HG03064 (cell line): ENCODE measurements around the gene DMGDH.

ENCODE experiments used
- ATAC-seq: cut with Tn5 transposase; IDR thresholded peaks from one replicate; pipeline ENCODE4 v1.9.1; 2021; ENCODE audit warnings: low read depth; ENCODE audit not compliant: unreplicated experiment

The DMGDH gene

DNA sequence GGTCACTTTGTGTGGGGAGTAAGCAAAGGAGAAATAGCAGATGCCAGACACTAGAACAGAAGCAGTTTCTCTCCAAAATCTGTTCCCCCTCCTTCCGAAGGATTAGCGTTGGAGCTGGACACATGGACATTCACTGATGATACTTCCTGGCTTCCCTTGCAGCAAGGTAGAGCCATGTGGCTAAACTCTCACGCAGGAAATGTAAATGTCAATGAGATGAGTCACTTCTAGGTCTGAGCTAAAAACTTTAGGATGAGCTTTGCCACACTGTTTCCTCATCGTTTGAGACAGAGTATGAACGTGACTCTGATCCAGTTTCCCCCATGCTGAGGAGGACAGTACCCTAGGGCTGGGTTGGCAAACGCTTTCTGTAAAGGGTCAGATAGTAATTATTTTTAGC lies 5.2 kb upstream of the DMGDH start:
- ATAC-seq: no peak

DNA sequence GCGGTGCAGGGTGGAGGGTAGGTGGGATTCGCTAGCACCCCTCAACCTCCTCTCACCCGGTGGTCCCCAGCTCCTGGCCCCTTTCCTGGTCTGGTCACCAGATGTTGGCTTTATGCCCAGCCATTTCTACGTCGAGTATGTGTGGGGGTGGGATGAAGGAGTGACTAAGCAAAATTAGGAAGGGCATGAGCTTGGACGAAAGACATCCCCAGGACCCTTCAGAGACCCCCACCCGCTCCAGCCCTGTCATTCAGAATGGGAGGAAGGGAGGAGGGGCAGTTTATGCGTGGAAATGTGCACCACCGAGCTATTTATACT lies 835 bp upstream of the DMGDH start:
- ATAC-seq: no peak

DNA sequence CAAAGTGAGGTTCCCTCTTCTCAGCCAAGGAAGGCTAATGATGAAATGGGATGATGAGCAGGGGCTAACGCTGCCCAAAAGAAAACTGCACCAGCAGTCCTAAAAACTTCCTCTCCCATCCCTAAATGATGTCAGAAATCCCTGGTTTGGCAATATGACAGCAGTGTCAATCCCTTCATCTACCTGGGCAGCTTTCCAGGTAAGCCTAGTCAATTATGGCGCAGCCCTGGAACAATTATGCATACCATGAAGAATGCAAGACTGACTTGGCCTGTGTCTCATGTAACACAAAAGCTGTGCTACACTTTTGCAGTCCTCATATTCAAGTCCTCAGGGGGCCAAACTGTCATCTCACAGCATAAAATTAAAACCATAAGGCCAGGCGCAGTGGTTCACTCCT lies 7.0 kb downstream of the DMGDH start:
- no peak for ATAC-seq

DNA sequence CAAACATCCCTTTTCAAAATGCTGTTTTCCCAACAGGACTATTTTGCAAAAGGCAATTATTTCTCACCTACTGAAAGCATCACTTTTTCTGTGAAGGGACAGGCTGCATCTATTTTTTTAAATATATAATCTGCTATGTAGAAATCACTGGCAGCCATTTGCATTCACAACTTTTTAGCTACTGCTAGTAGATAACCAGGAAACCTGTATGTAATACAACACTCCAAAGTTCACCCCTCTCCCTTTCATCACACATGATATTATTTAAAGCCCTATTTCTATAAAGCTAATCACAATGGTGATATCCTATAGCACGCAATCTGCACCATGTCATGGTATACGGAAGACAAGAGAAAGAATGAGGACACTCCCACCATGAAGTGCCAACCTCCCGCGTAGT lies 9.8 kb downstream of the DMGDH start:
- ATAC-seq: no peak

DNA sequence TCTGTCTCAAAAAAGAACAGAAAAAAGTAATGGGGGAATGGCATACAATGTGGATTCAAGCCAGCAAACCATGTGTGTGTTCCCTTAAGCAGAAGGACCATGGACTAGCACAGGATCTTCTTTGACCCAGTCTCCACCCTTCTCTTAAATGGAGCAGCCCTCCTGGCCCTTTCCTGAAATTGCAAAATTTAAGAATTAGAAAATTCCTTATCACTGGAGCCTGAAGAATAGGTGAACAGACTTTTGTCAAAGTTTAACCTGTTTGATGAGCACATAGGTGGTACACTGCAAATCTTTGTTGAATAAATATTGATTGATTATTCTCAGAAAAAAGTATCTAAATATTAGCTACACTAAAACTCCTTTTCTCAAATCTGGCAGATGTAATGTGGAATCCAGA lies 12.6 kb downstream of the DMGDH start:
- ATAC-seq: no peak

DNA sequence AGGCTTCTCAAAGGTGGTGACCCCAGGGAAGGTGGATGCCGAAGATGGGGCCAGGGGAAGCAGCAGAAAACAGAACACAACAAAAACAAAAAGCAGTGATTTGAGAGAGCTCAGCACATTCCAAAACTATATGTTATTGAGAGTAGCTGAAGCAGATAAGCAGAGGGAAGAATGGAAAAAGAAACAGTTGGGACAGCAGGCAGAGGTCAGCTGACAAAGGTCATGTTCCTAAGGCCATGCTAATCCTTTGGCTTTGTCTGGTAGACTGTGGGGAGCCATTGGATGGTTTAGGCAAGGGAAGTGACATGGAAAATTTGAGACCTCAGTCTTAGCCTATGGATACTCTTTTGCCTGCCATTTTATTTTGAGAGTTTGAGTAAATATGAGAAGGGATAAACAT lies 14.5 kb downstream of the DMGDH start:
- ATAC-seq: no peak

DNA sequence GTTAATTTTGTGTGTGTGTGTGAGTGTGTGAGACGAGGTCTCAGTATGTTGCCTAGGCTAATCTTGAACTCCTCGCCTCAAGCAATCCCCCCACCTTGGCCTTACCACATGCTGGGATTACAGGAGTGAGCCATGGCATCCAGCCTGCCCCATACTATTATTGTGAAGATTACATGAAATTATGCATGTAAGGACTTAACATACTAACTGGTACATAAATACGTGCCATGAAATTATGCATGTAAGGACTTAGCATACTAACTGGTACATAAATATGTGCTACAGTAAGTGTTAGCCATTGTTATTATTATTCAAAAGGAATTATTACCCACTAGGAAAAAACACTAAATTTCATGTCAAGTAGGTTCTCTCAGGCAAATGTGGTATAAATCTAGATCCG lies 16.2 kb downstream of the DMGDH start:
- ATAC-seq: no peak

DNA sequence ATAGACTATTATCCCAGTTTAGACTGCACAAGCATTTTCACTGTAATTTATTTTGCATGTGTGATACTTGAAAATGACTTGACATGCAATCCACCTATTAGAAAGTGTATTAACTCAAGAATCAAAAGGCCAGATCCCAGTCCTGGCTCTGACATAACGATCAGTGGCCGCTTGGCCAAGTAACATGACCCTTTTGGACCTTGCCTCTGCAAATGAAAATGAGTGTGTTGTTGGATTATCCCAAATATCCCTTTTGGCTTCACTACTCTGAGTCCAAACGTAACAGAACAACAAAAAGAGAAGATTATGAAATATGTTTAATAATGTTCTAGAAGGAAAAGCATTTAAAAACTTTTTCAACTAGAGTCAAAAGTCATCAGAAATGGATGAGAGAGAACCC lies 19.0 kb downstream of the DMGDH start:
- ATAC-seq: no peak

DNA sequence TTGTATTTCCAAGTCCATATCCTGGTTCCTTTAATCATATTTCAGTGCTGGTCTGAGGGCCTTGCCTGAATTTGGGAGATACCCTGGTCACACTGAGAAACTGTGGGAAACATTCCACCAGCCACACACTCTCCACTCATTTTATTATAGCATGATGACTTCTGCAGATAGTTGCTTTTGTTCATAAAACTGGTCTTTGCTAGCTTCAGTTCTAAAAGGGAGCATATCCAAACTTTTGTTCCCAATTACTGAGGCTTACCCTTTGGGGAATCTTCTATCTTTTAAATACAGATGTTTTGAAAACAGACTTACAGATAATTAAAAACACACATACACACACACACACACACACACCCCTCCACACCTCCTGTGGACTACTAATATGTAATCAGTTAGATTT lies 21.0 kb downstream of the DMGDH start:
- ATAC-seq: no peak

DNA sequence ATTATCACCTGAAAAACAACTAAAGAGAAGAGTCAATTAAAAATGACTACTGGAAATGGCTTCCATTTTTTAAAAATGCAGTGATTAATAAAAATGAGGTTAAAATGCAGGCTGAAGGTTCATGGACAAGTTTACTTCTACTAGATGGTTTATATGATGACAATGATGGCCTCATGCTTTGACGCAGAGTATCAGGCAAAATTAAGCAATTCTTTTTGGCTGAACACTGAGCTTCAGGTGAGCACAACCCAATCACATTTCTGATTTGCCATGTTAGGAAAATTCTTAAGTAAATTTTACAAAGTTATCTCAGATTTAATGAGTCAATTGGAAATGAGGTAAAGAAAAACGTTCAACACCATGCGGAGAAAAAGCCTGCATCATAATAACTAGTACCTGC lies 22.3 kb downstream of the DMGDH start:
- no peak for ATAC-seq

DNA sequence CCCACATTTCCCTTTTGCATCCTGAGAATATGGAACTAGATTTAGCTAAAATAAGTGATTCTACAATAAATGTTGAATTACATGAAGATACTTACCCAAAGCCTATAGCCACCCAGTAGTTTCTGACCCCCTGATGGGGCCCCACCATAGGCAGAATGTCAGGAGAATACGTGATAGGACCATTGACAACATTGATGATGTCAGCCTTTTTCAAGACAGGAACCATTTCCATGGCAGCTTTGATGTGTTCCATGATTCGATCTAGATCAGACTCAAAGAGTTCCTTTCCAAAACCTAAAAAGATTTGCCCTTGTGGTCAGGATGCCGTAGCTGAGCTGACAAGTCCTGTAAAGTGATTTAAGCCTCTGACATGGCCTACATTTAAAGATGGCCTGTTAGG lies 27.3 kb downstream of the DMGDH start:
- no peak for ATAC-seq

DNA sequence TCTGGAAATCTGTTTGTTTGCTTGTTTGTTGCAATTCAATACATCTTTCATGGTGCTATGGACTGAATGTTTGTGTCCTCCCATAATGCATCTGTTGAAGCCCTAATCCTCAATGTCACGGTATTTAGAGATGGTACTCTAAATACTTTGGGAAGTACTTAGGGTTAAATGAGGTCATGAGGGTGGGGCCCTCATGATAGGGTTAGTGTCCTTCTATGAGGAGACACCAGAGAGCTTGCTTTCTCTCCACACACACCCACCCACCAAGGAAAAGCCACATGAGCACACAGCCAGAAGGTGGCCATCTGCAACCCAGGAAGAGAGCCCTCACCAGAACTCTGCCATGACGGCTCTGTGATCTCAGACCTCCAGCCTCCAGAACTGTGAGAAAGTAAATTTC lies 32.7 kb downstream of the DMGDH start:
- no peak for ATAC-seq

DNA sequence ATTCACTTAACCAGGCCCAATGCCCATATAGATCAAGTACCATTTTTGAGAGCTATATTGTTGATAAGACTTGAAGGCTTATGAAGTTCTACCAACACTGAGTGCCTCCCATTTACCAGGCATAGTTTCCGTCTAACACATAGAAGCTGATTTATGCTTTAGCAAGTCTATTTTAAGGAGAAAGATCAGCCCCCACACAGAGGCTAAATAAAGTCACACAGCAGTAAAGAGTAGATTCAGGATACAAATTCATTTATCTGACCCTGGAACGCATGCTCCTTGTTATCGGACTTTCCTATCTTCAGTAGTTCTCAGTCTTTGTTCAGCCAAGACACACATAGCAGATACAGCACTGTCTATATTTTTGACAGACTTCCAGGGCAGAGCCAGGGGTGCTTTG lies 34.2 kb downstream of the DMGDH start:
- ATAC-seq: no peak

DNA sequence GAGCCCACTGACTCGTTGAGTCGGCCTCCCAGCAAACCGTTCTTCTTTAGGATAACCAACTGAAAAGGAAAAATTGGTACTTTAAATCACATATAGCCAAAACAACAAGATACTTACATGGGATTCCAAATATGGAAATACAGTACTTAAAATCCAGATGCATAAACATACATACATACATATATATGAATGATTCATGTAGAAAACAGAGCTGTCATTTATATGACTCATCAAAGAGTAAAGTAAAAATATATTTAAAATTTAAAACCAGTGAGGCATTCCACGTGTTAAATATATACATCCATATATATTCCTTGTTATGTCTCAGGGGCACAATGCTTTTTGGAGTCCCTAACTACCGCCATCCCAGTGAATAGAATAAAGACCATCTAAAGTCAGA lies 36.7 kb downstream of the DMGDH start:
- no peak for ATAC-seq

DNA sequence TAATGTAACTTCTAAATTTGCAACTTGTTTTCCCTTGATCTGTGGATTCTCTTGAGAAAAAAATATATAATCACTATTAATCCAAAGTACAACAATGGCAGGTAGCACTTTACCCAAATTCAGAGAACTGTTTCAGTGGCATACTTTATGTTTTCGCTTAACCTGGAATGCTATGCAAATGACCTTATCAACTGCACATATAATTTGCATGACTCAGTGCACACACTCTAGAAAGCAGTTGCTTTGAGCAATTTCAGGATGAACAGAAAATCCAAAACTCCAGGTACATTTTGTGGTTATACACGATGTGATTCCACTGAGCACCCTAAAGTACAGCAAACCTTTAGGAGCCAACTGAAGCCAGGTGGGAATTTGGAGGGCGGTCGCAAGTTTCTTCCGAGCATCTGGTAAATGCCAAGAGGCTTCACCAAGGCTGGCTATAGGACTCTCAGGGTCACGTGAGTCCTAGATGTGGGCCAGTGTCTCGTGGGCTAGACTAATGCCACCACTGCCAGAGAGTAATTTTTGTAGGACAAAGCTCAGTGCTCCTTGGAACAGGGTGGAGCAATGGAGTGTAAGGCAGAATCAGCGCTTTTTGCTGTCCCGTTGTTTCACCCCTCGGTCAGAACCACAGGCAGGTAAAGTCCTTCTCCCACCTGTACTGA lies 37.3 kb downstream of the DMGDH start:
- ATAC-seq: no peak

DNA sequence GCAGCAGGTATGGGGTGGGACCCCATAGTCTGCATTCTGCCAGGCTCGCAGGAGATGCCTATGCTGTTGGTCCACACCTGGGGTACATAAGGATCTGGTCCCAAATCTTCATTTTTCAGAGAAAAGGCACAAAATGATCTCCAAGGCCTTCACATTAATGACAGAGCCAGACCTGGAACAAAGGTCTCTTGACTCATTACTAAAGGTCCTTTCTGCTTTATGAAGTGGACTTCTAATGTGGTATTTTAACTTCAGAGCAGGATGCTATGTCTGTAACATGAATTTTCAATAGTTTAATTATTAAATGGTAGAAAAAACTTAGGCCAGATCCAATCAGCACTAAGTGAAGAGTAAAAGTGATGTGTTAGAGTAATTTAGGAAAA lies 38.0 kb downstream of the DMGDH start:
- no peak for ATAC-seq

DNA sequence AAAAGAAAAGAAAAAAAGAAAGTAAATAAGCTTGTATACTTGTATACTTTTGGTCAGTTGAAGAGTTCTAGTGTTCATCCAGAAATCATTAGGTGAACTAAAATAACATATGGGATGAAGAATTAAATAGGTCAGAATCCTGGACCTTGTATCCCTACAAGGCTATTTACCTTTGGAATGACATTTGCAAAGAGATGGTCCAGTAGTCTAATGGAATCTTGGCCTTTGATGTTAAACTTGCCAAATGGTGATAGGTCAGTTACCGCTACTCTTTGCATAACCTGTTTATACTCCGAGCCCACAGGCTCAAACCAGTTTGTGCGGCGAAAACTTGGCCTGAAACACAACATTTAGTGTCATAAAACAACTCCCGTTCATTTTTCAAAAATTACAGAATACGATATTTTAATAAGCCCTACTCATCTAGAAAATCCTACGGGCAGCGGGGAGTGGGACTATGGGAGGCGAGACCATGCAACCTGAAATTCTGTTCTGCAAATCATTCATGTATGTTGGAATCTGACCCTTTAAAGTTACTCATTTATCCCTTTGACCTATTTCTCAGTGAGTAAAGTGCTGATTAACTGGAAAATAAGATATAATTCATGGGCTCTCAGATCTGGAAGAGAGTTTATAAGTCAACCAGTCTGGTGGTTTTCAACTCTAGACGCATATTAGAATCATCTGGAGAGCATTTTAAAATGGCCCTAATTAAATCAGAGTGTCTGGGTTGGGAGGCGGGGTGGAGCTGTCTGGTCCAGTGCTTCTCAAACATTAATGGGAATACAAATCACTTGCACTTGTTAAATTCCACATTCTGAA lies 38.6 kb downstream of the DMGDH start:
- no peak for ATAC-seq

DNA sequence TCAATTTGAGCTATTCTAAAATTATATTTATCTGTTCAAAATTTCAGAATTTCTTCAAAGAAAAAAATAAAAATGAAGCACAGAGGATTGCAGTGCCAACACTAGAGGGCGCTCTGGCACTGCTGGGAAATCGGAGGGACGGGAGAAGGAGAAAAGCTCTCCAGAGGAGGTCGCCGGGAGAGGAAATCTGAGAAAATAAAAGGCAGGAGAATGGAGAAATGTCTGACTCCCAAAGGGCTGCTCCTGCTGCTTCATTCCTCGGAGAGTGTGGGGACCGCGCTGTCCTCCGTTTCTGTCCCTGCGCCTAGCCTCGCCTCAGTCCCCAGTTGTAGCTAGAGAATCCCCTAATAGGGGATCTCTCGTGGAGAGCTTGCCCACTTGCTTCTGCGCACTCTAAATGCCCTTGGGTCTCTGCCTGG lies 44.4 kb downstream of the DMGDH start:
- ATAC-seq: no peak

DNA sequence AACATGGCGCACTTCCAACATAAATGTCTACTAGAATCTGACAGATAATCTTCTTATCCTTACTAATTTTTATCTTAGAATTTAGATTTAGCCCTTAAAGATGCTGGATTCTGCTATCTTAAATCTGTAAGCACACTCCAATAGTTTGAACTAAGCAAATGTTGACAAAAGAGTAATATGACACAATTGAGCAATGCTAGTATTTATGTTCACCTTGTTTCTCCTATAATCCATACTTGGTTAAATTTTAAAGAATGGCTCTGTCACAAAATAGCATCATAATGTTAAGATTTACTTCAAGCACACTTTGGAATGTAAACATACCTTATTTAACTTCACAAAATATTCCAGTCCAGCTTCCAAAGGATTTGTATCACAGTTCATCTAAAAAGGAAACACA lies 45.5 kb downstream of the DMGDH start:
- ATAC-seq: no peak

DNA sequence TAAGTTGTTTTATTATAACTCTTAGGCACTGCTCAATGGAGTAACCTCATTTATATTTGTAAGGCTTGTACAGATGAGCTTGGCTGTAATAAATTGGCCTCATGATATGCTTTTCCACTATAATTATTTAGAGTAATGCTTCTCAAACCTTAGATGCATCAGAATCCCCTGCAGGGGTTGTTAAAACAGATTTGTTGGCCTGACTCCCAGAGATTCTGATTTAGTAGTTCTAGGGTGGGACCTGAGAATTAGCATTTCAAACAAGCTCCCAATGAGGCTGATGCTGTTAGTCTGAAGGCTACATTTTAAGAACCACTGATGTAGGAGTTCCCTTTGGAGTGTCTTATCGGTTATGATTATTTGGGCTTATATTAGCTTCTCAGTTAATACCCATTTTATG lies 46.1 kb downstream of the DMGDH start:
- ATAC-seq: no peak

DNA sequence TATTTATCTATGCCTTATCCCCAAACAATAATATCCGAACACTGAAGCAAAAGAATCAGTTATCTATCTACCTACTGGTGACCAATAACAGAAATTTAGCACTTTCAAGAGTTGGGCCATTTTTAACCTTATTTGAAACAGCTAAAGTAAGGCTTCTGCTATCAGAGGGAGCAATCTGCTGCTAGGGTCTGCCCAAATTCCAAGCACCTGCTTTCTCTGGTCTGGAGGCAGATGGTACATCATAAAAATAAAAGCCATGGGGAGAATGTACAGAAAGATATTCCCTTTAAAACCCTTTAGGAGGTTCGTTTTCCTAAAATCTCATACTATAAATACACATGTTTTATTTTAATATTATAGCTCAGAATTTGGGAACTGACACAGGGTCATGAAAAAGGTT lies 46.7 kb downstream of the DMGDH start:
- ATAC-seq: no peak

DNA sequence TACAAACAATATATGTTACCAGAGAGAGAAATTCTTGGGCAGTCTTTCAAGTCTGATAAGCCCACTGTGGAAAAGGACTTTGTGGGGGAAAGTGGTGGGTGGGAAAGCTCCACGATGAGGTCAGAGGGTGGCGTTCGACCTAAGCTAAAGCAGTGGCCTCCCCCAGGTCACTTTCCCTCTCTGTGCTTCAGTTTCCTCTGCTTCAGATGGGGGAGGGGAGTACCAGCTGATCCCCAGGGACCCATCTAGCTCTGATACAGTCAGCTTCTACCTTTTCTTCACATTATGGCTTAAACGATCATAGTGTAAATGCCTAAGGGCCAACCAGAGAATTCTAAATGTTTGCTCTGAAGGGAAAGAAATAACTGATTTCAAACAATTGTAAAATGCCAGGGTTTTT lies 47.7 kb downstream of the DMGDH start:
- no peak for ATAC-seq
